Activated CD8-positive, alpha-beta memory T cell treated with anti-CD3 and anti-CD28 coated beads, Interleukin-2, amount 50 U/mL, for 4 hours (primary cell): Measurements from ENCODE around the gene EMP1.

ENCODE experiments used
- DNase-seq: peaks from one replicate; pipeline ENCODE4 v3.0.0-alpha.2; 2020

Gene EMP1

GRCh38 chr12:13223941-13224340 lies 27.4 kb downstream of the EMP1 start:
- DNase-seq: no peak

DNA sequence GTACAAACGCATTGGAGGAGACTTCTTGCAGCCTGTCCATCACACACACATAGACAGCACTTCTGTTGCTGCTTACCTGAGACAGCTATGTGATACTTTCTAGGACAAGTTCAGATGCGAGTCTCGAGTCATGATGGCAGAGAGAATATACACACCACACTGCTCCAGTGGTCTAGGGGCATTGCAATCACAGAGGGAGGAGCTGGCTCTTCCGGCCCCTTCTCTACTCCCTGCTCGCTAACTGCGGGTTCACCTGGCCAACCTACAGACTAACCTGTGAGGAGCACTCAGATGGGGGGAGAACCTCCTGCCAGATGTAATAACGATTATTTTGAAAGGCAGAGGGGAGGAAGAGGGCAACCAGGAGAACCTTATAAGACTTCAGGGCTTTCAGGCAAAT lies 30.7 kb downstream of the EMP1 start:
- no peak for DNase-seq

- no peak for DNase-seq
Measured at GRCh38 chr12:13228579-13228978, 32.1 kb downstream of the EMP1 start.

- DNase-seq: no peak
Measured at GRCh38 chr12:13229504-13229903, 33.0 kb downstream of the EMP1 start.

DNA sequence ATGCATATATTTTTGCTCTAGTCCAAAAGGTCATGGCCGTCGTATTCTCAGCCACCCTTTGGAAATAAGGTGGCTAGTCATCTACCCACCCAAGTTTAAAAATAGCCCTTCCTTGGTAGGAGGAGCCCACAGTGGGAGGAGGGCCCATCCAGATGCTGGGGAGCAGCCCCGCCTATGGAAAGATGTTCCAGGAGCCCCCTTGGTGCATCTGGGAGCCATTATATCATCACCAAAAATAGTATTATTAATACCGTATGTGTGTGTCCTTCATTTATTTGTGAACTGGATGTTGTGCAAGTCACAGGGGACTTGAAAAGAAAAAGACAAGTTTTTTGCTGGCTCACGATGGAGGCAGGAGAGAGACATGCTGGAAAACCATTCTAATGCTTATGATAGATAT lies 34.0 kb downstream of the EMP1 start:
- DNase-seq: no peak

DNA sequence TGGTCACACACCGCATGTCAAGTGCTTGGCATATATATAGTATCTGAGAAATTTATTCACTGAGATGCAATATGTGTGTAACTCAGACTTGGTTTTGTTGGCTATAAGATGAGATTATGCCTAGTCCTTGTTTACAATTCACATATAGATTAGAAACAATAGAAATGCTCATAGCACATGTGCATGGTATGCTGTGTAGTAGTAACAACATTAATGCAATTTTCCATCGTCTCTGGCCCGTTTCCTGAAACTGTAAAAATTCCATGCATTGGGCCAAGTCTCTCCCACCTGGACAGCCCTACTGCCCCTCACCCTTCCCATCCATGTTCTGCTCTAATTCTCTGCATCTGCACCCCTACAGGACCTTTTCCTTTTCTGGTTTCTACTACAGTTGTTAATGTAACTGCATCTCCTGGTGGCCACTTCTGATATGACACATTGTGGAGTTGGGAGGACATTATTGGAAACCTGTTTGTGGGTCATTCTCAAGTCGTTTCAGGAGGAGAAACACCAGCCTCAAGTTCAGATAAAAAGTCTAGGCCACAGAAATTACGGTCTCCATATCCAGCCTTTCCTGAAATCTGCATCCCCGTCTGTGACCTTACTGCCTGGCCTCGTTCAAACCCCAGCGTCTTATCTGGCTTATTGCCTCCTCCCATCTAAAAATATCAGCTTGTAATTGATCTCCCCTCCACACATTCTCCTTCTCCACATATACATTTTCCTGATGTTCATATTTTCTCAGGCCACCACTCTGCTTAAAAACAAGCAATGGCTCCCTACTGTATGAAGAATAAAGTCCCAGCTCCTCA lies 37.5 kb downstream of the EMP1 start:
- DNase-seq: peak; percentile 29

DNA sequence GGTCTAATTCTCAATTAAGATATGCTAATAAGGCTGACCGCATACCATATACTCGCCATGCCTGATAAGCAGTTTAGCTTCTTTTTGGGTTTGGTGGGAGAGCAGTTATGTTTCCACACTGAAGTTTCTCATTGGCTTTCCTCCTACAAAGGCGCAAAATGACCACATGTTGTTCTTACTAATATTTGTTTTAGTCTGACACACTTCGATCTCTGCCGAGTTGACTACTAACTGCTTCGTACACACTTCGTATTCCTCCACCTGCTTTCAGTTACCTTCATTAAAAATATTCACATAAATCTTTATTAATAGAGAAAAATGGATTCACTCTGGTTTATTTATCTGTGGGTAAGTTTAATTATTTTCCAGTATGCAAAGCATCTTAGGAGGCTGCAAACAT lies 41.7 kb downstream of the EMP1 start:
- no peak for DNase-seq

- DNase-seq: no peak
Measured at GRCh38 chr12:13241833-13242488, 45.4 kb downstream of the EMP1 start.

DNA sequence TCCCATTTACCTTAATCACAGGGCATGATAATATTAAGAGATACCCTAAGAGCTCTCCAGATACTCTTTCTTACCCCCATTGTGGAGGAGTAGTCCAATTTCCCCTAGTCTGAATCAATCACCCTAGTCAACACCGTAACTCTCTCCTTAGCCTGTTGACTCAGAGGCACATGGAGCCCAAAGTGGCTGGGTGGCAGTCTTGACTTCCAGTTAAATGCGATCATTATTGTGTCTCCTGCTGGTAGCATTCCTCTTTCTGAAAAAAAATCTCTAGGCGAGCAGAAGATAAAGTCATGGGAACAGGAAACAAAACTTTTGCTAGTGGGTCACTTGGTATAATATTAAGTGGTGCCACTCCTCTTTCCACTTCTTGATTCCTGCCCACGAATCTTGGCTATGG lies 46.4 kb downstream of the EMP1 start:
- DNase-seq: no peak

DNA sequence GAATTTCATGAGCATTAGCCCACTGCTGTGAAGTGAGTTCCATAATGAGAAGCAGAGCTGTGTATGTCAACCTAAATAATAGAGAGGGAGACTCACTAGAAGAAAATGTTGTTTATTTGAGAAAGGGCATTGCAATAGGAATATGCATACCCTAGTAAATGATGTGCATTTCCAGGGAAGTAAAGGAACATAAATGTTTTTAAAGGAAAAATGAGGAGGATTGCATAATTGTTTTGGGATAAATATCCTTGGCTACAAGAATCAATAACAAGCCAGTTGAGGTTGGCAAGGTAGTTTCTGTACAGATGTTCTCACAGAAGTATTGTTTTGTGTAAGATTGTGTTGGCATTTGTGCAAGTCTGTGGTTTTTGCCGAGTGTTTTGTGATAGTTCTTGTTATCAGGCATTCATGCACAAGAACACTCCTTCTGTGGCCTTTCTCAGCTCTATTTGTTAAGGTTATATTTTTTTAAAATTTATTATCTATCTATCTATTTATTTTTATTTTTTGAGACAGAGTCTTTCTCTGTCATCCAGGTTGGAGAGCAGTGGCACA lies 47.1 kb downstream of the EMP1 start:
- no peak for DNase-seq

DNA sequence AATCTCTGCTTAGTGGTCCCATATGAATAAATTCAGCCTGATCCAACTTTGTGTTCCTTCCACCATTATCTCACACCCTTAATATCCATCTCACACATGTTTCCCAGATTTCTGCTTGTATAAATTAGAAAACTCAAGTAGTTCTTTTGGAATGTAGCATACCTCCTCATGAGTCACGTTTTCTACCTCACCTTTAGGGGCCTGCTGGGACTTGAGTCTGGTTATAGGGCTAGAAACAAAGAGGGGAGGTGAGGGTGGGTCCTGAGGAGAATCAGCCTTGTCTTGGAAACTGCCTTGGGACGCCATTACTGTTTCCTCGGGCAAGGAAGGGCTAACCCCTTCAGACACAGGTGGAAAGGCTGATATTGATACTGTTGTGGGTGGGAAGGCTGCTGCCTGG lies 51.1 kb downstream of the EMP1 start:
- DNase-seq: no peak

GRCh38 chr12:13248964-13249363 lies 52.4 kb downstream of the EMP1 start:
- DNase-seq: no peak

DNA sequence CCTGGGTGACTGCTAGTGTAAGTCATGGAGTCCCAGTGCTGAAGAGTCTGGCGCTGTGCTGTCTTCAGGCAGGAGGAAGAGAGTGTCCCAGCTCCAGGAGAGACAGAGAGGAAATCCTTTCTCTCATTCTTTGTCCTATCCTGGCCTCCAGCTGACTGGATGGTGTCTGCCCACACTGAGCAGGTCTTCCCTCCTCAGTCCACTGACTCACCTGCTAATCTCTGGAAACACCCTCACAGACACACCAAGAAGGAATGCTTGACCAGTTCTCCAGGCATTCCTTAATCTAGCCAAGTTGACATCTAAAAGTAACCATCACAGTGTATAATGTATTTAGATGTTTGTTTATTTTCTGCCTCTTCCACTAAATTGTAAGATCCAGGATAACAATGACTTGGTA lies 53.9 kb downstream of the EMP1 start:
- no peak for DNase-seq

DNA sequence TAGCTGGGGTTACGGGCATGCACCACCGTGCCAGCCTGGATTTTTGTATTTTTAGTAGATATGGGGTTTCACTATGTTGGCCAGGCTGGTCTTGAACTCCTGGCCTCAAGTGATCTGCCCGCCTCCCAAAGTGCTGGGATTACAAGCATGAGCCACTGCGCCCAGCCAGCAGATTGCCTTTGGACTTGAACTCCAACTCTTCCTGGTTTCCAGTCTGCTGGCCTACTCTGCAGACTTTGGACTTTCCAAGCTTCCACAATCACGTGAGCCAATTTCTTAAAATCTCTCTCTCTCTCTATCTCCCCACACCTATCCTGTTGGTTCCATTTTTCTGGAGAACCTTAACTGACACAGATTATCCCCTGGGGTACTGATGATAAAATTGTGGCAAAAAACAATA lies 55.0 kb downstream of the EMP1 start:
- no peak for DNase-seq

DNA sequence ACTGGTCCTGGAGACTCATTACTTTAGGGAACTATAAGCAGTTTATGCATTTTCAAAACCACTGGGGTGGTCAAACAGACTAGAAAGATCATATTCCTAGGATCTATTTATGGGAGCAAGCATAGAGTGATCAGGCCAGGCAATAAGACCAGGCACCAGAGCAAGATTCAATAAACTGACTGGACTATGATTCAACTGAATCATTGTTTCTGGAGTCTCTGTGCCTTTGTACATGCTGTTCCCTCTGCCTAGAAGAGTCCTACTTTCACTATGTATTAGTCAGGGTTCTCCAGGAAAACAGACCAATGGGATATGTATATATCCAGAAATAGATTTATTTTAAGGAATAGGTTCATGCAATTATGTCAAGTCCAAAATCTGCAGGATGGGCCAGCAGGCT lies 55.5 kb downstream of the EMP1 start:
- DNase-seq: no peak

DNA sequence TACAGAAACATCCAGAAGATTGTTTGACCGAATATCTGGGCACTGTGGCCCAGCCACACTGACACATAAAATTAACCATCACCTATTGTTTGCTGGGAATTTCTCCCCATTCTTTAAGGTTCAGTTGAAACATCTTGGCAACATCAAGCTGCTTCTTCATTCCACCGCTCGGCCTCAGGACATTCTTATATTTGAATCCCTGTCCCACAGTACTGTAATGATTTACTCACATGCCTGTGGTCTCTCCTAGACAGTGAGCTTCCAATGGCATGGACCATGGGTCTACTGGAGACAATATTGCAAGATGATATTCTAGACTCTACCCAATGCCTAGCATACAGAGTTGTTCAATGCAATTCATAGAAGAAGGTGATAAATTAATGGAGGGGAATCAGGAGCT lies 56.1 kb downstream of the EMP1 start:
- no peak for DNase-seq

GRCh38 chr12:13253966-13254760 lies 57.6 kb downstream of the EMP1 start:
- DNase-seq: no peak

GRCh38 chr12:13255792-13256691 lies 59.5 kb downstream of the EMP1 start:
- peak; percentile 76 for DNase-seq

GRCh38 chr12:13256692-13257045 lies 60.1 kb downstream of the EMP1 start:
- no peak for DNase-seq

DNA sequence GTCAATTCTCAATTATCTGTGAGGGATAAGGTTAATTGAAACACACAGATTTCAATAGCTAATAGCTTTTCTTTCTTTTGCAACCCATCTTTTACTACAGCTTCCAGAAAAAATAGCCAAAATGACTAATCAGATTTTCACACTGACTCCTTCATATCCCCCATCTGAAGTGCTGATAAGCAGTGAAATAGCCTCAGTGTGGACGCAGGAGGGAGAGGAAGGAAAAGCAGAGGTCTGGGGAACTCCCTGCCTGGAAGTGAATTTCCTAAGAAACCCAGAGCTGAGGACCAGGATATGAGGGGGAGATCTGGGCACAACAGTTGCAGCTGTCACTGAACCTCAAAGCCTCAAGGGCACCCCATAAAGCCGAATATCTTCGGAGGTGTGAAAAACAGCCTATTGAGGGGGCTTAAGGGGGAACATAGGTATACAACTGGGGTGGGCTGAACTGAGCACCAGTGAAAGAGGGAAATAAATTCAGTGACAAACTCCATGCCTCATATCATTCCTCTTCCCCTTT lies 60.9 kb downstream of the EMP1 start:
- DNase-seq: no peak

DNA sequence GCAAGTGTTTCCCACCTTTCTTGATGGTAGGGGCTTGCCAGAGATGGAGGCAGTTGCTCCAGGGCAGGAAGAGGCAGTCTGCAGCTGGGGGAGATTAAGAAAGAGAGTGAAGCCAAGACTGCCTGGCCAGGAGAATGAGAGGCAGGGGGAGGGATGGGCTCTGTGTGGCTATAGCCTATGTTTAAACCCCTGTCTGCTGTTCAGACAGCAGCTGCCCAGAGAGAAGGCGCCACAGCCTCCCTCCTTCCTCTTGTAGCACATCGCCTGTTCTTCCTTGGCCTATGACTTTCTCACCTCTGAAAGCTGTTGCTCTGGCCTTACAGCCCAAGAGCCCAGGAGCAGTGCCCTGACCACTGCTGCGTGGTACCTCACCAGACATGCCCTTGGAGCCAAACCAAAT lies 61.7 kb downstream of the EMP1 start:
- no peak for DNase-seq

DNA sequence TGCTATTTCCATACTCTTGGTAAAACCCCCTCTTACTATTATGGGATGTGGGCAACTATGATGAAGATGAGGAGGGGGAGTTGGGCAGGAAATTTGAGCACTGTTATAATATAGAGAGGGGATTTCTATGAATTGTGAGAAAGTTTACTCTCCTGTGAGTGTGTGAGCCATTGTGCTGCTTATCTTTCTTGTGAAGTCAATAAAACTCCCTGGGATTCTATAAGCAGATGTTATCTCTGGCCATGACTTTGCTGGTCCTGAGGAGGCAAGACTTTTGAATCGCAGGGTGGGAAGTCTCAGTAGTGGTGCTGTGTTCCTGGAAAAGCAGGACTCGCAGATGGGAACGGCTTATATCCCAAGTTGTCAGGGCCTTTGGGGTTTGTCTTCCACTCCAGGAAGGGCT lies 62.2 kb downstream of the EMP1 start:
- DNase-seq: no peak
